ENCODE results near the gene ATP5MC2.

The ATP5MC2 gene

GRCh38 chr12:53701518-53702264 lies 25.8 kb upstream of the ATP5MC2 start:
- TF ChIP-seq CTCF (IDR thresholded peaks at IDR 0.05; ENCODE audit: low read depth, low read length) = peak; percentile 94
- no peak for TF ChIP-seq EZH2phosphoT487 (IDR thresholded peaks at IDR 0.05; ENCODE audit: low read depth)
- peaks cover 5% of the 10 kb centered on the region; the same call in 1 of the 2 replicates for H3K4me1 ChIP-seq (ENCODE audit: low read length)
- H3K9me3 ChIP-seq (ENCODE audit: insufficient read depth, low read length) = no peaks in the 10 kb centered on the region
- H3K4me3 ChIP-seq (ENCODE audit: low read length) = no peak overlapping the region
- H3K27me3 ChIP-seq (ENCODE audit: low read depth, low read length) = peaks cover 76% of the 10 kb centered on the region
- no peak overlapping the region for H3K9ac ChIP-seq (ENCODE audit: low read length)
- no peak overlapping the region for H2AFZ ChIP-seq (ENCODE audit: low read depth, low read length)
- no peak overlapping the region for H3K27ac ChIP-seq (ENCODE audit: low read length)
- H3K4me2 ChIP-seq (ENCODE audit: low read length) = peak overlapping the region; percentile 20; the same call in 1 of the 2 replicates
- no peaks in the 10 kb centered on the region for H4K20me1 ChIP-seq (ENCODE audit: insufficient read depth, low read length)
- no peaks in the 10 kb centered on the region for H3K79me2 ChIP-seq (ENCODE audit: low read length)
- H3K36me3 ChIP-seq (replicated peaks; ENCODE audit: low read depth, low read length) = no peaks in the 10 kb centered on the region

GRCh38 chr12:53700567-53700966 lies 24.7 kb upstream of the ATP5MC2 start:
- H3K79me2 ChIP-seq (ENCODE audit: low read length) = no peaks in the 10 kb centered on the region
- H3K9ac ChIP-seq (ENCODE audit: low read length) = no peak overlapping the region
- H3K4me1 ChIP-seq (ENCODE audit: low read length) = peaks cover 5% of the 10 kb centered on the region; the same call in 1 of the 2 replicates
- H3K4me3 ChIP-seq (ENCODE audit: low read length) = no peak overlapping the region
- no peak overlapping the region for H3K4me2 ChIP-seq (ENCODE audit: low read length)
- no peak overlapping the region for H3K27ac ChIP-seq (ENCODE audit: low read length)
- H3K27me3 ChIP-seq (ENCODE audit: low read depth, low read length) = peaks cover 76% of the 10 kb centered on the region
- H2AFZ ChIP-seq (ENCODE audit: low read depth, low read length) = no peak overlapping the region
- no peaks in the 10 kb centered on the region for H4K20me1 ChIP-seq (ENCODE audit: insufficient read depth, low read length)
- TF ChIP-seq CTCF (IDR thresholded peaks at IDR 0.05; ENCODE audit: low read depth, low read length) (no peak), EZH2phosphoT487 (IDR thresholded peaks at IDR 0.05; ENCODE audit: low read depth) (no peak)
- no peaks in the 10 kb centered on the region for H3K36me3 ChIP-seq (replicated peaks; ENCODE audit: low read depth, low read length)
- H3K9me3 ChIP-seq (ENCODE audit: insufficient read depth, low read length) = no peaks in the 10 kb centered on the region

- Histone ChIP-seq H3K4me2 (ENCODE audit: low read length) (no peak overlapping the region), H3K9me3 (ENCODE audit: insufficient read depth, low read length) (no peaks in the 10 kb centered on the region), H3K9ac (ENCODE audit: low read length) (no peak overlapping the region), H3K4me3 (ENCODE audit: low read length) (no peak overlapping the region), H3K36me3 (replicated peaks; ENCODE audit: low read depth, low read length) (no peaks in the 10 kb centered on the region), H4K20me1 (ENCODE audit: insufficient read depth, low read length) (no peaks in the 10 kb centered on the region), H3K27me3 (ENCODE audit: low read depth, low read length) (peaks cover 73% of the 10 kb centered on the region), H3K27ac (ENCODE audit: low read length) (no peak overlapping the region), H2AFZ (ENCODE audit: low read depth, low read length) (no peak overlapping the region), H3K4me1 (ENCODE audit: low read length) (no peaks in the 10 kb centered on the region), H3K79me2 (ENCODE audit: low read length) (no peaks in the 10 kb centered on the region)
- no peak for TF ChIP-seq CTCF (IDR thresholded peaks at IDR 0.05; ENCODE audit: low read depth, low read length)
- no peak for TF ChIP-seq EZH2phosphoT487 (IDR thresholded peaks at IDR 0.05; ENCODE audit: low read depth)
Observed at GRCh38 chr12:53699678-53700025, 23.8 kb upstream of the ATP5MC2 start.

GRCh38 chr12:53698948-53699677 lies 23.2 kb upstream of the ATP5MC2 start:
- Histone ChIP-seq H3K9ac (ENCODE audit: low read length) (no peak overlapping the region), H3K79me2 (ENCODE audit: low read length) (no peaks in the 10 kb centered on the region), H3K4me2 (ENCODE audit: low read length) (no peak overlapping the region), H3K27ac (ENCODE audit: low read length) (no peak overlapping the region), H3K9me3 (ENCODE audit: insufficient read depth, low read length) (no peaks in the 10 kb centered on the region), H3K27me3 (ENCODE audit: low read depth, low read length) (peaks cover 69% of the 10 kb centered on the region), H4K20me1 (ENCODE audit: insufficient read depth, low read length) (no peaks in the 10 kb centered on the region), H3K4me1 (ENCODE audit: low read length) (no peaks in the 10 kb centered on the region), H3K4me3 (ENCODE audit: low read length) (no peak overlapping the region), H2AFZ (ENCODE audit: low read depth, low read length) (no peak overlapping the region), H3K36me3 (replicated peaks; ENCODE audit: low read depth, low read length) (no peaks in the 10 kb centered on the region)
- TF ChIP-seq EZH2phosphoT487 (IDR thresholded peaks at IDR 0.05; ENCODE audit: low read depth) = no peak
- no peak for TF ChIP-seq CTCF (IDR thresholded peaks at IDR 0.05; ENCODE audit: low read depth, low read length)
